Stimulated activated CD4-positive, alpha-beta T cell treated with anti-CD3 and anti-CD28 coated beads, Interleukin-4, amount 100 ng/mL, for 4 hours (primary cell): ENCODE results near the gene PRH2.

Experiments
- DNase-seq, 2 experiments: peaks; one replicate each; pipeline ENCODE4 v3.0.0-alpha.2; 2020

Gene PRH2

DNA sequence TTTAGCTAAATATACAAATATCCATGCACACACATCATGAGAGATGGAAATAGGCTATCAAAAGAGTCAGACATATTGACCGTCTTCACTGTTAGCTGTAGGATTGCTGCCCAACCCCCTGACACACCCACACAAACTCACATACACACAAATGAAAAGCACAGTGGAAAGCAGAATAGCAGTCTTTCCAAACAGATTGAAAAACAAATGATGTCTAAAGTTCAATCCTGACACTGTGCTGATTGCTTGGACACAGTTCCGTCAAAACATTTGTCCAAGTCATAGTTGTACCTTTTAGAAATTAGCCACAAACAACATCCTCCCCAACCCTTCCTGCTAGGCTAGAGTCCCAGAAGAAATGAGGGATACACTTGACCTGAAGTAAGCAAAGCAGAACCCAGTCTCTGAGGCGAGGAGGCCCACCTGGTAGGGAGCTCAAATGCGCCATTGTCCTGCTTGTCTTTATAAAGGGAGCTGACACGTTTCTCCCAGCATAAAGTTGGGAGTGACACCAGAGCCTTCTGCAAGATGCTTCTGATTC is at the start of gene PRH2:
TSS of gene PRH2 (plus strand) at position 491 of the 541 bp plus-strand sequence. CDS start at position 529, 38 bp downstream.
- no peak for DNase-seq

DNA sequence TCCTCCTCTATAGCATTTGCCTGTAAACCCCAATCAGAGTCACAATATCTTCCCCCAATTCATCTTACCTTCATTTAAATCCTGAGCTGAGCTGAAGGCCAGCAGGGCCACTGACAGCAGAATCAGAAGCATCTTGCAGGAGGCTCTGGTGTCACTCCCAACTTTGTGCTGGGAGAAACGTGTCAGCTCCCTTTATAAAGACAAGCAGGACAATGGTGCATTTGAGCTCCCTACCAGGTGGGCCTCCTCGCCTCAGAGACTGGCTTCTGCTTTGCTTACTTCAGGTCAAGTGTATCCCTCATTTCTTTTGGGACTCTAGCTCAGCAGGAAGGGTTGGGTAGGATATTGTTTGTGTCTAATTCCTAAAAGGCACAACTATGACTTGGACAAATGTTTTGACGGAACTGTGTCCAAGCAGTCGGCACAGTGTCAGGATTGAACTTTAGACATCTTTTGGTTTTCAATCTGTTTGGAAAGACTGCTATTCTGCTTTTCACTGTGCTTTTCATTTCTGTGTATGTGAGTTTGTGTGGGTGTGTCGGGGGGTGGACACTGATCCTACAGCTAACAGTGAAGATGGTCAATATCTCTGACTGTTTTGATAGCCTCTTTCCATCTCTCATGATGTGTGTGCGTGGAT is 44.8 kb upstream of the PRH2 start, which contains the start of gene PRH1:
TSS of gene PRH1 (minus strand) at position 170 of the 640 bp plus-strand sequence. CDS start at position 132, 38 bp downstream.
- DNase-seq: no peak

DNA sequence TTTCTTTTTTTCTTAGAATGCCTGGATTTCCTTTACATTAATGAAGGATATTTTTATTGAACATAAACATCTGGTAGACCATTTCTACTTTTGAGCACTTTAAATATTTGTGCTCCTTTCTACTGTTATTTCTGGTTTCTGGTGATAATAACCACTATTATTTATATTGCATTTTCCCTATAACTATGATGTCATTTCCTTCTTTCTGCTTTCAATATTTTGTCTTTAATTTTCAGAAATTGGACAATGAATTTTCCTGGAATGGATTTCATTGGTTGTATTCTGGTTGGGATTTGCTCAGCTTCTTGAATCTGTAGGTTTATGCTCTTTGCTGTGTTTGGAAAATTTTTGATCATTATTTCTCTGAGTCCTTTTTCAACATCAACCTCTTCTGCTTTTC is 39.8 kb upstream of the PRH2 start:
- no peak for DNase-seq

GRCh38 chr12:10891937-10892336 is 37.1 kb upstream of the PRH2 start:
- DNase-seq: no peak

DNA sequence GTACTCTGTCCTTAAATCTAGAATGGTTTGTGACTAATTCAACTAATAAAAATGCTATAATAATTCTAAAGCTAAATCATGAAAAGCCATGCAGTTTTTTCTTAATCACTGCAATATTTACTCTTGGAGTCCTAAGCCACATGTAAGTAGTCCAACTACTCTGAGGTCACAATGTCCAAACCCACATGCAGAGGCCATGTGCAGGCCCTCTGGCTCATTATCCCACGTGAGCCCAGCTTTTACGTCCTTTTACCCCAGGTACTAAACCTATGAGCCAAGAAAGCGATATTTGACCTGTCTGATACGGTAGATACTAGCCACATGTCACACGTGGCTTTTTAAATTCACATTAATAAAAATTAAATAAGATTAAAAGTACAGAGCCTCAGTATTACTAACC is 32.2 kb upstream of the PRH2 start:
- DNase-seq: no peak

GRCh38 chr12:10900530-10900929 is 28.5 kb upstream of the PRH2 start:
- no peak for DNase-seq

DNA sequence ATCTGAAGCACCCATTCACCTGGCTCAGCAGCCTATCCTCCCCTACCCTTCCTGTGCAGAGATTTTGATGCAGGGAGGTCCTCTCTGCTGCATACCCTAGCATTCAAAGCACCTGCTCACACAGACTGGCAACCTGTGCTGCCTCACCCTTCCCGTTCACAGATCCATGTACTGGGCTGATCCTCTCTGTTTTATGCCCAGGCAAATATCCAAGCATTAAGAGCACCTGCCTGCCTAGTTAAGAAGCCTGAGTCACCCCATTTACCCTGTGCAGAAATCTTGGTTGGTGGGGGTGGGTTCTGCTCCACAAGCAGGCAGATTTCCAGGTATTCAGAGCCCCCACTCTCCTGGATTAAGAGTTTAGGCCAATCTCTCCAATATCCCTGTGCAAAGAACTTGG is 28.1 kb upstream of the PRH2 start:
- DNase-seq: no peak

DNA sequence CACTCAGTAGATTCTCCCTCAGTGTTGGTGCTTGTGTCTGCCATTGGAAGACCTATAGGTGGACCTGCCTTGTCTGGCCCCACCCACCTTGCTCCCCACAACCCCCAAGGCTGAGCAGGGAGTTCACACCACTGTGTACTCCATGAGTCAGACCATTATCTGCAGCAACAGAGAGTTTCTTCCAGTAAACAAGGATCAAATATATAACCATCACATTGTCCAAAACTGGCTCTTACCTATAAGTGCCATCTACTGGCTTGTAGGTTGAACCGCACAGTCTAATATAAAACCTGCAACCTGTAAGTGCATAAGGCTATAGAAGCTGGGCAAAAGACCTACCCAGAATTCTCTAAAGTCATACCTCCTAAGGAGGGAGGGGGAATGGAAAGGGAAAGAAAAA is 27.6 kb upstream of the PRH2 start:
- DNase-seq: no peak

- no peak for DNase-seq
Measured at GRCh38 chr12:10904686-10905085, 24.4 kb upstream of the PRH2 start.

DNA sequence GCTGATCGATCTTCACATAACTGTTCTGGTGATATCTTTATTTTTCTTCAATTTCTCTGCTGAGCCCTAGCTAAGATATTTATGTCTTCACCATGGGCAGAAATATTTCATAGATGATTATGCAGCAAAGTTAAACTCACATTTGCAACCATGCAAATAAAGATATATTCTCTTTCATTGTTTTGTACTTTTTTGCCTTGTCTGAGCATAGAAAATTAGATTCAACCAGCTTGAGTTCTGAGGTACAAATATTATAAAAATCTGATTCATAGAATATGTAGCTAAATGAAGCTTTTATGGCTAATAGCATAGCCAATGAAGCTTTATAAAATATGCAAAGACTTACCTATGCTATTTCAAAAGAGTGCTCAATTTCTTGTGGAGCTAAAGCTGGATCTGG is 19.6 kb upstream of the PRH2 start, which contains the start of gene TAS2R13:
TSS of gene TAS2R13 (minus strand) at position 101 of the 400 bp plus-strand sequence. CDS start 264 bp downstream, outside the sequence.
- no peak for DNase-seq

DNA sequence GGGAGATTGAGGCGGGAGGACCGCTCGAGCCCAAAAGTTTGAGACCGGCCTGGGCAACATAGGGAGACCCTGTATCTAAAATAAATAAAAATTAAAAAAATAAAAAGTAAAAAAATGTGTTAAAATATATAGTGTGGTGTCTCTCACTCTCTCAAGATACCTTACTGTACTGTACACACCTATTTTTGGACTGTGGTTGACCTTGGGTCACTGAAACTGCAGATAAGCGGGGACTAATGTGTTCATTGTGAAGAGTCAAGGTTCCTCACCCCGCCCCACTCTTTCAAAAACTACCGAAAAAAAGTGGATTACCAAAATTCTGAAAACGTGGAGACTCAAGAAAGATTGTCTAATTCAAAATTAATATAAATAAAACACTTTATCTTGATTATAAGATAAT is 18.7 kb upstream of the PRH2 start:
- DNase-seq: no peak

DNA sequence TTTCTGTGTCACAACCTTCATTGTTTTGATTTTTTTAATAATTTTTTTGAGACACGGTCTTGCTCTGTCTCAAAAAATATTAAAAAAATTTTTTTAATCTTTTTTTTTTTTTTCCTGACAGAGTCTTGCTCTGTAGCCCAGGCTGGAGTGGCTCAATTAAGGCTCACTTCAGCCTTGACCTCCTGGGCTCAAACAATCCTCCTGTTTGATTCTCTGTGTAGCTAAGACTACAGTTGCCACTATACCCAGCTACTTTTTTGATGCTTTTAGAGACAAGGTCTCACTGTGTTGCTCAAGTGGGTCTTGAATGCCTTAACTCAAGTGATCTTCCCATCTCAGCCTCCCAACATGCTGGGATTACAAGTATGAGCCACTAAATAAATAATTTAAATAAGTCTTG is 9.2 kb upstream of the PRH2 start:
- DNase-seq: no peak

- DNase-seq: no peak
Measured at GRCh38 chr12:10926269-10926668, 2.8 kb upstream of the PRH2 start.

DNA sequence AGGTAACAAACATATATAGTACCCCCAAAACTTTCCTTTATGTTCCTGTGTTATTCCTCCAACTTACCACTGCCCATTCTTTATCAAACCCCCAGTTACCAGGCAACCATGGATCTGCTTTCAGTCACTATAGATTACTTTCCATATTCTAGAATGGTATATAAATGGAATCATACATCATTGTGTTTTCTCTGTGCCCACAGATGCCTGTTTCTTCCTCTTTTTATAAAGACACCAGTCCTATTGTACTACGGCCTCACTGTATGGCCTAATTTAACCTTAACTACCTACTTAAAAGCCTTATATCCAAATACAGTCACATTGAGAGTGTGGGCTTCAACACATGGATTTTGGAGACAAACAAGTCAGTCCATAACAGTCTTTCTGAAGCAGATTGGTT is 7.5 kb downstream of the PRH2 start:
- no peak for DNase-seq

GRCh38 chr12:10939163-10939562 is 10.1 kb downstream of the PRH2 start, which contains the start of gene TAS2R14:
Gene TAS2R14, minus strand, starts transcription at chr12:10939263. Its CDS starts 56 bp downstream, at chr12:10939207.
- DNase-seq: no peak

DNA sequence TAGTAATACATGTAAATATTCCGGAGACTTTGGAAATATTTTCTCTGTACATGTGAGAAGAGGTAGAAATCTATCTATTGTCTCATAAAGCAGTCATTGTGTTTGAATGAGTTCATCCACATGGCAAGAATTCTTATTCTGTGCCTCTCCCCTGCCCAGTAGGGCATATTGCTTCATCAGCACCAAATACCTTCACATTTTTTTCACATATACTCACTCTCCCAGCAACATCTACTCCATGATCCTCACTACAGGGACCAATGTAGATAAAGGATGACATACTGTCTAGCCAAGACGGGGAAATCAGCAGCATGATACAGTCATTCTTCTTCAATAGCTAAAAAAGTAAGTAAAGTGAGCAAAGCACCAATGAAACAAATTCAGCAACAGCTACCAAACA is 11.4 kb downstream of the PRH2 start:
- DNase-seq: no peak

DNA sequence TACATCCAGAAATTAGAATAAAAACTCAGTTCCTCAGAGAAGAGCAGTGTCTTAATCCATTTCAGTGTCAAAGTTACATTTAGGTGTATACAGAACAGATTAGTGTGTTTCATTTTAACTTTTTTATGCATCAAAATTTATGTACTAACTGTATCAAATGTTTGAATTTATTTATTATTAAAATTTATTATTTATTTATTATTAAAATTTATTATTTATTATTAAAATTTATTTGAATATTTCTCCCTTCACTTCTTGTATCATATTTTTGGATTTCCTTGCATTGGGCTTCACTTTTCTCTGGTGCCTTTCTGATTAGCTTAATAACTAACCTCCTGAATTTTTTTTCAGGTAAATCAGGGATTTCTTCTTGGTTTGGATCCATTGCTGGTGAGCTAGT is 12.3 kb downstream of the PRH2 start:
- no peak for DNase-seq

- DNase-seq: no peak
Measured at GRCh38 chr12:10941916-10942607, 13.0 kb downstream of the PRH2 start.

DNA sequence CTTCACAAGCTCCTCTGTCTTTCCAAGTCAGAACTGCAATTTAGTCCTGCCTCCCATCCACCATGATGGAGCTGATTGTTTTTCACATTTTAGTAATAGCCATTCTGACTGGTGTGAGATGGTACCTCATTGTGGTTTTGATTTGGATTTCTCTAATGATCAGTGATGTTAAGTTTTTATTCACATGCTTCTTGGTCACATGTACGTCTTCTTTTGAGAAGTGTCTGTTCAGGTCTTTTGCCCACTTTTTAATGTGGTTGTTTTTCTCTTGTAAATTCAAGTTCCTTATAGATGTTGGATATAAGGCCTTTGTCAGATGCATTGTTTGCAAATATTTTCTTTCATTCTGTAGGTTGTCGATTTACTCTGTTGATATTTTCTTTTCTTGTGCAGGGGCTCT is 14.1 kb downstream of the PRH2 start:
- no peak for DNase-seq

DNA sequence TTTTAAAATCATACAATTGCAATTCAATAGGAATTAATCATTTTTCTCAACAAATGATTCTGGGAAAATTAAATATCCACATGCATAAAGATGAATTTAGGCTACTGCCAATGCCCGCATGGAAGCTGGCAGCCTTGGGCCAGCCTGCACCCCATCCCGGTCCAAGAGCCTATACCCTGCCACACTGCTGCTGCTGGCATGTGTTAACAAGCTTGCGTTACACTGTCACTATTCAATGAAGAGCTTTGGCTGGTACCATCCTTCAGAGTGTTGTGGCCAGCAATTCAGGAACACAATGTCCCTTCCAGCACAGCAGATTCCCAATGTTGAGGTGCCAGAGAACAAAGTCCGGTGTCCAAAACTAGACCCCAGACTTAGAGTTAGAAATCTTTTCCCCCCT is 23.6 kb downstream of the PRH2 start:
- no peak for DNase-seq

- no peak for DNase-seq
Measured at GRCh38 chr12:10956085-10956484, 27.0 kb downstream of the PRH2 start.

GRCh38 chr12:10957741-10958140 is 28.7 kb downstream of the PRH2 start:
- no peak for DNase-seq

- no peak for DNase-seq
Measured at GRCh38 chr12:10959804-10960203, 30.8 kb downstream of the PRH2 start.

DNA sequence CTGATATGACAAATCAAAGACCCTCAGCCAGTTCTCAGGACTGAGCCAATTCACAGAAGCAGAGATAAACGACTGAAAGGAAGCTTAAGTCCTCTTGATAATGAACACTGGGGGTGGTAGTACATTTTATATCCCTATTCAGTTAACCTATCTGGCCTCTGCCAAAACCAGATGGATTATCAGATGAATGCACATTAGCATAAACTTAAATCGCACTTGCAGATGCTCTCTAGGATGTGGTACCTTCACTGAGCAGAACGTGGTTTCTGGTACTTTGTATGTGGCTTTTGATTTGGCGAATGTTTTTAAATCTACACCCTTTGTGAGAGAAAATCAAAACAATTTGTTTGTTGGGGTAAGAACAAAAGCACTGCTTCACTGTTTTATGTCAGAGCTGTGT is 31.2 kb downstream of the PRH2 start:
- no peak for DNase-seq
